DMS114 treated with DMSO at 0.1 percent for 48 hours (cell line): ENCODE results near the gene ZNG1F.
"Not testable (repeated sequence)": the region's sequence is repeated elsewhere in the genome, so short reads cannot be mapped to it uniquely, and the experiment has no call there.

Experiments used
- DNase-seq: peaks from one replicate; lab custom pipeline; 2025; ENCODE audit not compliant: unreplicated experiment; lab: John Stamatoyannopoulos, UW

Gene ZNG1F

DNA sequence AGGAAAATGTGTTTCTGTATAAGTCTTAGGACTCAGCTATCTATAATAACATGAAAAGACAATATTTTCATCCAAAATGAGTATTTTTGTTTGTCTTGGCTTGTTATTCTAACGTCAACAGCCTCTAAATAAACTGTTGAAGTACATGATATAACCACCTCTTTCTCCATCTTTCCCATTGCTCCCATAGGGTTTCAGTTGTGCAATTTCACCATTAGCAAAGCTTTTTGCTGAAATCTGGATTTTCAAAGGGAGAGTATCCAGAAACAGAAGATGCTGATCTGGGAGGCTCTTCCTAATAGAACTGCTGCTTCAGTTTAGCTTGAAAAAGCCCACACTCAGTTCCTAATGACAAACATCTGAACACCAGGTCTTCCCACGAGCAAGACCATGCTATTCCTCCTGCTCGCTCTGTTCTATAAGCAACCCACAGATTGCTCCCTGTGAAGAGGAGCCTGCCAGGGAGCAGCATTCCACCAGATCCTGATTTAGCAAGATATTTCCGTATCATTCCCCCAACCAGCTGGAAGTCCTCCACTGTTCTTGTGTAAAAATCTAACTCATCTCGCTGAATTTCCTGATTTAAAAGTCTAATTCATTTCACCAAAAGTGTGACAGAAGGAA, 101.8 kb downstream of the ZNG1F start:
- DNase-seq, result not testable (repeated sequence)

DNA sequence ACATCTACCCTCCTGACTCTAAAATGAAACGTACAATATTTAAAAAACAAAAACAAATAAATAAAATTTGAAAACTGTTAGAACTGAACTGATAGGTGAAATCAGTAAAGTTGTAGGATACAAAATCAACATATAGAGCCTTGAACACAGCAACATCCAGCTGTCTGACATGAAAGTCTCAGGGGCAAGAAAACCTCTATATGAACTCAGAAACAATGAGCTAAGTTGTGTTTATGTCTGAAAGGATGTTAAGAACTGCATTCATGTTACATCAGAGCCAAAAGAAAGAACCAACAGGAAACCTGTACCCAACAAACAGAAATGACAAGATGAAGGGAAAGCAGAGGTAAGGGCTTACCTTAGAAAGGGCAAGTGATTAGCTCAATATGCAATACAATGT, 102.4 kb downstream of the ZNG1F start:
- DNase-seq, result not testable (repeated sequence)

DNA sequence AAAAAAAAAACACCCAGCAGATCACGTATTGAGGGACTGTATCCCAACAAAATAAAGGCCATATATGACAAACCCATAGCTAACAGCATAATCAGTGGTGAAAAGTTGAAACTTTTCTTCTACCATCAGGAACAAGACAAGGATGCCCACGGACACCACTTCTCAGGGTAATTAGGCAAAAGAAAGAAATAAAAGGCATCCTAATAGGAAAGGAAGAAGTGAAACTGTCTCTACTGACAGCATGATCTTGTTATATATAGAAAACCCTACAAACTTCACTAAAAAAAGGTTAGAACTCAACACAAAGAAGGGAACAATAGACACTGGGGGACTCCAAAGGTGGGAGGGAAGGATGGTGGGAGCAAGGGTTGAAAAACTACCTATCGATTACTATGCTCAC, 102.9 kb downstream of the ZNG1F start:
- DNase-seq, result not testable (repeated sequence)

DNA sequence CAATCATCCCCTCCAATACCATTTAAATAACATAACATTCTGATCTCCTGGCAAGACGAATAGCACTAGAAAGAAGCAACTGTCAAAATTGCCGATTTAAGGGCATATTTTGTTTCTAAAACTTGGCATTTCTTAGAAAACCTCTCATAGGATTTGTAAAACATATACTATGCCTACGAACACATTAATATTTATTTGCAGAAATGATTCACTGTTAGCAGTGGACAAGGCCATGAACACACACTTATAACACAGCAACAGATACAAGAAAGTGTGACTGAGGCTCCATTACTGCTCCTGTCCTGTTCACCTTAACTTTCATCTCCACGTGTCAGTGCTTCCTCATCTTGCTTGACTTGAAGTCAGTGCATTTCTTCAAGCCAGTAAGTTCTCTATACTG, 106.8 kb downstream of the ZNG1F start:
- DNase-seq, result not testable (repeated sequence)
